Mesodermal cell (in vitro differentiated cells): Measurements from ENCODE around the gene MYO1D. TPM values are rescaled to one million over a fixed set of nuclear protein-coding genes. Genes with fewer than 3 reads are reported as not detected.
"Not testable (repeated sequence)": the region's sequence is repeated elsewhere in the genome, so short reads cannot be mapped to it uniquely, and the experiment has no call there.

ENCODE experiments used
- H3K27ac ChIP-seq: 2 replicates; pipeline ENCODE4 v1.7.0; 2013; ENCODE audit warnings: mild to moderate bottlenecking, low read depth, low read length, moderate library complexity; ENCODE audit not compliant: severe bottlenecking
- H3K36me3 ChIP-seq: 2 replicates; pipeline ENCODE4 v1.7.1; 2013; ENCODE audit warnings: mild to moderate bottlenecking, low read length, moderate library complexity; ENCODE audit not compliant: control insufficient read depth, insufficient read depth
- H3K4me1 ChIP-seq: one replicate; pipeline ENCODE4 v1.7.1; 2013; ENCODE audit warnings: mild to moderate bottlenecking, low read length; ENCODE audit not compliant: insufficient read depth, control insufficient read depth, poor library complexity, severe bottlenecking
- H3K4me3 ChIP-seq: 2 replicates; pipeline ENCODE4 v1.7.0; 2013; ENCODE audit warnings: low read length, control low read depth, mild to moderate bottlenecking; ENCODE audit not compliant: insufficient read depth, poor library complexity, severe bottlenecking; ENCODE audit errors: extremely low read depth
- H3K9me3 ChIP-seq: 2 replicates; pipeline ENCODE4 v1.7.1; 2013; ENCODE audit warnings: mild to moderate bottlenecking, low read length, moderate library complexity; ENCODE audit not compliant: control insufficient read depth
- WGBS, 2 experiments: methylation state at CpG; one replicate each; pipeline ENCODE4 v1.1.5; 2013; ENCODE audit warnings: missing lambda C conversion rate in 2 of 2; ENCODE audit not compliant: insufficient coverage in 2 of 2; 5-methylcytosine and 5-hydroxymethylcytosine counted together
- polyA plus RNA-seq, 2 experiments: library from polyadenylated mRNA; stranded (reverse); fragments of 50-300 nt; gene quantifications; one replicate each; pipeline ENCODE4 v1.2.3, GENCODE V29; 2013

MYO1D gene
- polyA plus RNA-seq (2013, experiment 1 of 2): 27.9 TPM
- 28.1 TPM for polyA plus RNA-seq (2013, experiment 2 of 2)

DNA sequence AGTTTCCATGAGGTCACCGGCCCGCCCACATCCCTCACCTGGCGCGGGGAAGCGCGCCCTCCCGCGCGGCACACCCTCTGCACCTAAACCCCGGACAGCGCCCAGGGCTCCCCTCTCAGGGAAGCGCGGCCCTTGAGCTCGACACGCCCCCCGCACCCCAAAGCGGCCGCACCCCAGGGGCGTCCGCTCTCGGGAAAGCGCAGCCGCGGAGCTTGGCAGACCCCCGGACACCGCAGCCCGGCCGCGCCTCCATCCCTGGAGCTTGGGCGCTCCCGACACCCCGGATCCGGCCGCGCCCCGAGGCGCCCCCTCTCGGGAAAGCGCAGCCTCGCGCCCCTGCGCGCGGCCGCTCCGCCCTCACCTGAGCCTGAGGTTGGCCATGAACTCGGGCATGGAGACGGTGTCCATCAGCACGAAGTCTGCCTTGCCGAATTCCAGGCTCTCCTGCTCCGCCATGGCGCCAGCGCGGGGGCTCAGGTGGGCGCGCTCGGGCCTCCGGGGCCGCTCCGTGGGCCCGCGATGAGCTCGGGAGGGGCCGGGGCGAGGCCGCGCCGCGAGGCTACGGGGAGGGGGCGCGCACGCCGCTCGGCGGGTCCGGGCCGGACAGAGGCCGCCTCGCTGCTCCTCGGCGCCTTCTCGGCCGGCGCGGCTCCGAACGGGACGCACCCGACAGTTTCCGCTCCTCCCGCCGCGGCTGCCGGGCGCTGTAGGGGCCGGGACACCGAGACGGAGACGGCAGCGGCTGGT lies at the start of gene MYO1D:
MYO1D (minus strand) TSS at position 708 of the 747 bp plus-strand sequence; CDS start at position 456, 252 bp downstream.
- WGBS, 2 experiments: 0% methylated on average over 77 to 81 of the region's 101 CpGs
- H3K36me3 ChIP-seq: no peaks in the 10 kb centered on the region
- no peaks in the 10 kb centered on the region for H3K9me3 ChIP-seq
- H3K4me3 ChIP-seq: peak within 1 kb of the TSS; percentile 73
- peaks cover 3% of the 10 kb centered on the region for H3K4me1 ChIP-seq
- peak within 1 kb of the TSS; percentile 59 for H3K27ac ChIP-seq

DNA sequence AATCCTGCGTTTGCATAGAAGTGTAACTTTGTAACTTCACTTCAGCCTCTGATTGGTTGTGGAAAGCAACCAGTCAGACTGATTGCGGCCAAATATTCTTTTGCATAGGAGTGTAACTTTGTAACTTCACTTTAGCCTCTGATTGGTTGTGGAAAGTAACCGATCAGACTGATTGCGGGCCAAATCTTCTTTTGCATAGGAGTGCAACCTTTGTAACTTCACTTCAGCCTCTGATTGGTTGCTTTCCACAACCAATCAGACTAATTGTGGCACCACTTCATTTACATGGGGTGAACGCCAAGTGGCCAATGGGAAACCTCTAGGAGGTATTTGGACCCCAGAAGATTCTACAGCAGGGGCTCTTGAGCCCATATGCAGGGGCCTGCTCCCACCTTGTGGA lies 49.3 kb upstream of the MYO1D start:
- Histone ChIP-seq H3K36me3 (peaks cover 10% of the 10 kb centered on the region), H3K27ac (no peak overlapping the region), H3K4me3 (no peak overlapping the region), H3K9me3 (no peaks in the 10 kb centered on the region), H3K4me1 (no peaks in the 10 kb centered on the region)
- WGBS, 2 experiments: 96 to 97% methylated on average over 4 to 5 of the region's 5 CpGs

DNA sequence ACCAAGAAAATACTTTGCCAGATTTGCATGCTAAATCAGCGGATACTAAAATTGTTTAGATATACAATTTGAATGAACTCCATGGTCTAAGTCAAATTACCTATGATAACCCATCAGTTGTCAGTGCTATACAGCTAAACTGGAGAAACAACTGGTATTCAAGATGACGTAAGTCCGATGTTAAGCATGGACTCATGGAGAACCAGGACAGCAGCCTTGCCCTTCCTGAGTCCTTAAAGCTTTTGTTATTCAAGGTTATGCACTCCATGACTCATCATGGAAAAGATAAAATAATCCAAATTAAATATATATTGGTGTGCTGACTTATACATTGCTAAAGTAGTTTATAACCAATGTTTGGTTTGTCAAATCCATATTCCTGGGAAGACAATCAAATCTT lies 47.0 kb upstream of the MYO1D start:
- H3K9me3 ChIP-seq, H3K4me1 ChIP-seq, H3K4me3 ChIP-seq, H3K36me3 ChIP-seq, H3K27ac ChIP-seq: not testable (repeated sequence)
- WGBS, 2 experiments: 59 to 72% methylated on average over 2 of the region's 3 CpGs

DNA sequence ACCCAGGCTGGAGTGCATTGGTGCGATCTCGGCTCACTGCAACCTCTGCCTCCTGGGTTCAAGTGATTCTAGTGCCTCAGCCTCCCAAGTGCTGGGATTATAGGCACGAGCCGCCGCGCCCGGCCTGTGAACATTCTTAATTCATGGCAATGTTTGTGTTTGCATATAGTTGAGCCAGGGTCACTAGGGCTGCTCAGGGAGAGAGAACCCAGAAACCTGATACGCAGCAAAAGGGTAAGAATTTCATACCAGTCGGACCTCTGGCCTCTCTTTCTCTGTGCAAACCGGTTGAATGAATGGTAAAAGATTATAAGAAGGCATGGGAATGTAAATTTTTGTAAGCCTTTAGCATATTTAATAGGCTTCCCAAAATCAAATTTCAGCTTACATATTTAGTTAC lies 44.1 kb upstream of the MYO1D start:
- H3K4me3 ChIP-seq: no peak overlapping the region
- H3K36me3 ChIP-seq: no peaks in the 10 kb centered on the region
- H3K9me3 ChIP-seq: no peaks in the 10 kb centered on the region
- 75 to 78% methylated on average over 3 to 4 of the region's 10 CpGs for whole genome bisulfite sequencing, 2 experiments
- H3K4me1 ChIP-seq: no peaks in the 10 kb centered on the region
- no peak overlapping the region for H3K27ac ChIP-seq

DNA sequence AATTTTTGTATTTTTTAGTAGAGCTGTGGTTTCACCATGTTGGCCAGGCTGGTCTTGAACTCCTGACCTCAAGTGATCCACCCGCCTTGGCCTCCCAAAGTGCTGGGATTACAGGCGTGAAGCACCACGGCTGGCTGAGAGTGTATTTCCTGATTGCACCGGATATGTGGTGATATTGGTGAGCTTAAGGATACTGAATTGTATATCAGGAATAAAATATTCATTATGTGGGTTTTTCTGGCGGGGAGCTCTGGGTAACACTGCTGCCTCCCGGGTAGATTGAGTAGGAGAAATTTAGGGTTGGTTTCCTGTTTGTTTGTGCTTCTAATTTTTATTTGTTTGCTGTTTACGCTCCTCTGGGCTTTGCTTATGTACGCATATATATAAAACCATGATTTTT lies 43.4 kb upstream of the MYO1D start:
- H3K27ac ChIP-seq: no peak overlapping the region
- no peaks in the 10 kb centered on the region for H3K9me3 ChIP-seq
- H3K4me1 ChIP-seq: no peaks in the 10 kb centered on the region
- no peaks in the 10 kb centered on the region for H3K36me3 ChIP-seq
- H3K4me3 ChIP-seq: no peak overlapping the region
- WGBS, 2 experiments: 83 to 100% methylated on average over 4 to 5 of the region's 8 CpGs

DNA sequence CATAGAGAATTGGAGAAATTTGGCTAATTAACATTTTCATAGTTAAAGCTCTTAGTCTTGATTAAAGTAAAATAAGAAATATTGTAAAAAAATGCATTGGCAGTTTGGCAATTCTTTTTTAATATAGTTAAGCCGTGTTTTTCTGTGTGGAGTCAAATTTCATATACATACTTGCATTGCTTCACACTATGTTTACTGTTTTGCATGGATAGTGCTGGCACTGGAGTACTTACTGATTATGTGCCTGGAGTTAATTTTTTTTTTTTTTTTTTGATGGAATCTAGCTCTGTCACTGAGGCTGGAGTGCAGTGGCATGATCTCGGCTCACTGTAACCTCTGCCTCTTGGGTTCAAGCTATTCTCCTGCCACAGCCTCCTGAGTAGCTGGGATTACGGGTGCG lies 43.0 kb upstream of the MYO1D start:
- not testable (repeated sequence) for H3K36me3 ChIP-seq
- WGBS, 2 experiments: 91 to 100% methylated on average over 3 of the region's 4 CpGs

DNA sequence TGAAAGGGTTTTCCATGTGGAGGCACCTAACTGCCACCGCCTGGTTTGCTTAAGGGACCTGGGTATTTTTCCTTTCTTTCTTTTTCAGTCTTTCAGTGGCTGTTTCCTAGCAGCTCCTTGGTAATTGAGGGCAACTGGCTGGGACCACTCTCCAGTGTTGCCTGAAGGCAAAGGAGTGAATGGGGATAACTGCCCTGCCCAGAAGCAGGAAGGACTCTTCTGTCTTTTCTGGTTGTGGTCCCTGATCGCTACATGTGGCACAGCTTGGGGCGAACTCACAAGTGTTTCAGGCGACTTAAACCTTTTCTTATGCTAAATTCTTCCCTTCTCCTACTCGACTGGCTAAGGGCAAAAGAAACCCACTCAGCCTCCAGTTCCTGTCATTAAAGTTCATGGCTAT lies 40.9 kb upstream of the MYO1D start:
- H3K4me3 ChIP-seq: no peak overlapping the region
- 56 to 67% methylated on average over 1 to 3 of the region's 5 CpGs for WGBS, 2 experiments
- H3K4me1 ChIP-seq: no peaks in the 10 kb centered on the region

More for the DNA sequence above, 43.0 kb upstream of the MYO1D start:
- not testable (repeated sequence) for H3K4me3 ChIP-seq, H3K9me3 ChIP-seq, H3K27ac ChIP-seq, H3K4me1 ChIP-seq

DNA sequence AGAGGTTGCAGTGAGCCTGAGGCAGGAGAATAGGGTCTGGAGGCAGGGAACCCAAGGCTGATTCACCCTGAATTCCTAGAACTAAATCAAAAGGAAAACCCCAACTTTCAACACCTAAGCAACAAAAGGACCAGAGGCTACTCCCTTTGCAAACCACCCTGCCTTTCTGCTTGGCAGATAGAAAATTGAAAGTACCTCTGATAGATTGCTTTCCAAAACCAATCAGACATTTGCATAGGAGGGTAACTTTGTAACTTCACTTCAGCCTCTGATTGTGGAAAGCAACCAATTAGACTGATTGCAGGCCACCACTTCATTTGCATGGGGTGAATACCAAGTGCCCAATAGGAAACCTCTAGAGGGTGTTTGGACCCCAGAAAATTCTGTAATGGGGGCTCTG lies 40.2 kb upstream of the MYO1D start:
- Histone ChIP-seq H3K9me3 (no peaks in the 10 kb centered on the region), H3K4me1 (peaks cover under 1% of the 10 kb centered on the region), H3K27ac (no peak overlapping the region), H3K36me3 (no peaks in the 10 kb centered on the region), H3K4me3 (no peak overlapping the region)

More for the DNA sequence above, 40.9 kb upstream of the MYO1D start:
- Histone ChIP-seq H3K9me3 (no peaks in the 10 kb centered on the region), H3K36me3 (no peaks in the 10 kb centered on the region), H3K27ac (no peak overlapping the region)

DNA sequence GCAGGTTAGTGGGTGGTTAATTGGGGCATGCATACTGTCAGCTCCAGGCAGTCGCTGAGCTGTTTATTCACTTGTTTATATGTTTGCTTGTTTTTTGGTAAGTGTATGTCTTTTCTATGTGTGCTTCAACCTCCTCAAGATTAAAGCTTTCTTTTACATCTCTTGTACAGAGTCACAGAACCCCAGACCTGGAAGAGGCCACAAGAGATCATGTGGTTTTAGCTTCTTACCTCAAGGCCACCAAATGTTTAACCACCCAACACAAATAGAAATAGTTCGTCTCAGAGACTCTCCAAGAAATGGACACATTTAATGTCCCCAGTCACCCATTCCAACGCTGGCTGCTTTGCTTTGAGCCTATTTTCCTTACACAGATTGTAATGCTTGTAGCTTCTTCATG lies 39.2 kb upstream of the MYO1D start:
- Histone ChIP-seq H3K4me3 (no peak overlapping the region), H3K9me3 (no peaks in the 10 kb centered on the region), H3K4me1 (peaks cover 3% of the 10 kb centered on the region), H3K27ac (no peak overlapping the region), H3K36me3 (no peaks in the 10 kb centered on the region)
- WGBS, 2 experiments: 75 to 80% methylated on average over 2 of the region's 3 CpGs

DNA sequence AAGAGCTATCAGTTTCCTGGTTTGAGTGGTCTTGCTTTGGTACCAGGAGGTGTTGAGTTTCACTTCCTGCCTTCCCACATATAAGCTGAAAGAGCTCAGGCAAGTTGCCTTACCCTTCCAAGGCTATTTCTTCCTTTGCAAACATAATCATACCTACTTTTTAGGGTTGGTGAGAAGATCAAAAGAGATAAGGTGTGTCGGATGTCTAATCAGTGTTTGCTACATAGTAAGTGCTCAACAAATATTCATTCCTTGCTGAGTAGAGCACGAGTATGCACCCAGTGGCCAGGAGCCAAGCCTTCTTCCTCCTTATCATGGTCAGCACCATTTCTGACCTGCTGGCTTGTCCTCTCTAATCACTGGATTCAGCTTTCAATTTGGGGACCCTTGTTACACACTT lies 38.3 kb upstream of the MYO1D start:
- H3K27ac ChIP-seq: no peak overlapping the region
- H3K9me3 ChIP-seq: no peaks in the 10 kb centered on the region
- peaks cover 3% of the 10 kb centered on the region for H3K4me1 ChIP-seq
- no peaks in the 10 kb centered on the region for H3K36me3 ChIP-seq
- 60 to 80% methylated on average over 1 of the region's 2 CpGs for WGBS, 2 experiments
- no peak overlapping the region for H3K4me3 ChIP-seq

DNA sequence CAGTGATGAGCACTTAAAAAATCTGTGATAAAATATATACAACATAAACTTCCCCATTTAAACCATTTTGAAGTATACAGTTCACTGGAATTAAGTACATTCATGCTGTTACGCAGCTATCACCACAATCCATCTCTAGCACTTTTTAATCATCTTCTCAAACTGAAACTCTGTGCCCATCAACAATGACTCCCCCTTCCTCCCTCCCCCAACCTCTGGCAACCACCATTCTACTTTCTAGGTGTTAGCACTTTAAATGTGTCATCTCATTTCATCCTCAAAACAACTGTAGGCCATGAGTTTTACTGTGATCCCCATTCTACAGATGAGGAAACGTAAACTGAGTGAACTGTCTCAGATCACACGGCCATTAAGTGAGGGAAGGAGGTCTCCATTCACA lies 37.3 kb upstream of the MYO1D start:
- Histone ChIP-seq H3K9me3 (no peaks in the 10 kb centered on the region), H3K27ac (no peak overlapping the region), H3K4me1 (peaks cover 3% of the 10 kb centered on the region), H3K4me3 (no peak overlapping the region), H3K36me3 (no peaks in the 10 kb centered on the region)
- 82 to 97% methylated on average over 3 of the region's 3 CpGs for WGBS, 2 experiments
